Common myeloid progenitor, CD34-positive (primary cell): ENCODE results near the gene BICC1.

ENCODE experiments used
- CTCF ChIA-PET: fragments of 350-600 bp; sonication (Branson Sonifier 250); formaldehyde crosslinking; loops from one replicate; lab custom pipeline; 2021; ENCODE audit warnings: antibody characterized with exemption; lab: Charles Lee
- POLR2A ChIA-PET: fragments of 350-600 bp; sonication (Branson Sonifier 250); formaldehyde crosslinking; loops from one replicate; lab custom pipeline; 2021; ENCODE audit warnings: antibody characterized with exemption; lab: Charles Lee
- DNase-seq, 3 donors: peaks; one replicate each; pipeline versions ENCODE4 v3.0.0 to v3.0.0-alpha.2; 2013
- H3K27ac ChIP-seq, 2 experiments: 1 replicate in 1 of 2; 2 replicates in 1 of 2; pipeline ENCODE4 v1.7.0; 2013; ENCODE audit warnings: inconsistent platforms in 2 of 2, low read length in 2 of 2, mild to moderate bottlenecking in 2 of 2, low read depth in 1 of 2, moderate library complexity in 1 of 2; ENCODE audit not compliant: severe bottlenecking in 2 of 2, insufficient read depth in 1 of 2, poor library complexity in 1 of 2
- H3K27me3 ChIP-seq, 5 experiments: replicated peaks in 2 of 5; 1 replicate in 3 of 5; 2 replicates in 2 of 5; pipeline versions ENCODE4 v1.6.1 to v1.7.0; 2013; ENCODE audit warnings: low read length in 4 of 5, mild to moderate bottlenecking in 2 of 5, moderate library complexity in 2 of 5, inconsistent platforms in 1 of 5; ENCODE audit not compliant: insufficient read depth in 5 of 5, control insufficient read depth in 4 of 5
- H3K36me3 ChIP-seq, 4 experiments: 1 replicate in 2 of 4; 2 replicates in 2 of 4; pipeline versions ENCODE4 v1.6.1 to v1.7.0; 2013; ENCODE audit warnings: low read length in 3 of 4, control low read depth in 1 of 4, mild to moderate bottlenecking in 1 of 4; ENCODE audit not compliant: control insufficient read depth in 4 of 4, insufficient read depth in 4 of 4
- H3K4me1 ChIP-seq, 4 experiments: 1 replicate in 3 of 4; 2 replicates in 1 of 4; pipeline versions ENCODE4 v1.6.1 to v1.7.1; 2013; ENCODE audit warnings: low read length in 3 of 4, mild to moderate bottlenecking in 3 of 4, control low read depth in 1 of 4, inconsistent platforms in 1 of 4, moderate library complexity in 1 of 4; ENCODE audit not compliant: control insufficient read depth in 4 of 4, insufficient read depth in 4 of 4; ENCODE audit errors: control extremely low read depth in 1 of 4
- H3K4me3 ChIP-seq, 7 experiments: 1 replicate in 4 of 7; 2 replicates in 3 of 7; pipeline versions ENCODE4 v1.5.1 to v1.7.0; 2013; ENCODE audit warnings: mild to moderate bottlenecking in 7 of 7, low read length in 6 of 7, moderate library complexity in 6 of 7, inconsistent platforms in 2 of 7, low read depth in 2 of 7, control low read depth in 1 of 7; ENCODE audit not compliant: insufficient read depth in 4 of 7, control insufficient read depth in 1 of 7; ENCODE audit errors: extremely low read depth in 1 of 7
- H3K9me3 ChIP-seq, 5 experiments: 1 replicate in 4 of 5; 2 replicates in 1 of 5; pipeline versions ENCODE4 v1.6.1 to v1.7.1; 2013; ENCODE audit warnings: low read length in 4 of 5, mild to moderate bottlenecking in 2 of 5, inconsistent platforms in 1 of 5, low read depth in 1 of 5, moderate library complexity in 1 of 5; ENCODE audit not compliant: control insufficient read depth in 4 of 5, insufficient read depth in 2 of 5; ENCODE audit errors: control extremely low read depth in 1 of 5
- WGBS: methylation state at CpG from one replicate; pipeline ENCODE4 v1.1.5; 2013; ENCODE audit not compliant: insufficient coverage; 5-methylcytosine and 5-hydroxymethylcytosine counted together

The BICC1 gene

GRCh38 chr10:58565271-58565670, 52.6 kb downstream of the BICC1 start:
- H3K27ac ChIP-seq = no peak overlapping the region
- no peaks in the 10 kb centered on the region for H3K4me1 ChIP-seq
- no peak for DNase-seq
- peaks cover 0 to 19% (median 5%) of the 10 kb centered on the region in 5 experiments for H3K9me3 ChIP-seq
- H3K4me3 ChIP-seq = no peak overlapping the region
- 100% methylated on average over 1 of the region's 2 CpGs for WGBS
- ChIA-PET POLR2A (no interaction called here), CTCF (no interaction called here)
- H3K27me3 ChIP-seq = no peaks in the 10 kb centered on the region
- no peaks in the 10 kb centered on the region for H3K36me3 ChIP-seq

GRCh38 chr10:58567652-58568051, 55.0 kb downstream of the BICC1 start:
- Histone ChIP-seq H3K9me3 (peaks cover 2 to 19% (median 6%) of the 10 kb centered on the region in 5 experiments), H3K27ac (no peak overlapping the region), H3K36me3 (no peaks in the 10 kb centered on the region), H3K27me3 (no peaks in the 10 kb centered on the region), H3K4me3 (no peak overlapping the region), H3K4me1 (no peaks in the 10 kb centered on the region)
- CTCF ChIA-PET = no interaction called here
- POLR2A ChIA-PET = no interaction called here
- 100% methylated on average over 1 of the region's 1 CpG for WGBS
- no peak for DNase-seq

- Histone ChIP-seq H3K9me3 (peaks cover 2 to 11% (median 3%) of the 10 kb centered on the region in 5 experiments), H3K36me3 (no peaks in the 10 kb centered on the region), H3K4me3 (no peak overlapping the region), H3K27ac (no peak overlapping the region), H3K4me1 (no peaks in the 10 kb centered on the region), H3K27me3 (no peaks in the 10 kb centered on the region)
- POLR2A ChIA-PET = no interaction called here
- CTCF ChIA-PET = no interaction called here
- DNase-seq = no peak
- 83% methylated on average over 1 of the region's 2 CpGs for WGBS
Observed at GRCh38 chr10:58568428-58568935, 55.8 kb downstream of the BICC1 start.

GRCh38 chr10:58570307-58570723, 57.6 kb downstream of the BICC1 start:
- no peak for DNase-seq
- H3K4me1 ChIP-seq = no peaks in the 10 kb centered on the region
- H3K36me3 ChIP-seq = no peaks in the 10 kb centered on the region
- H3K9me3 ChIP-seq = peaks cover 2 to 7% (median 3%) of the 10 kb centered on the region in 5 experiments
- no peaks in the 10 kb centered on the region for H3K27me3 ChIP-seq
- CTCF ChIA-PET = no interaction called here
- H3K4me3 ChIP-seq = no peak overlapping the region
- no peak overlapping the region for H3K27ac ChIP-seq
- WGBS = no CpG with 5 or more reads among the region's 1 CpG
- POLR2A ChIA-PET = no interaction called here

- Histone ChIP-seq H3K27ac (no peak overlapping the region), H3K4me3 (no peak overlapping the region), H3K9me3 (peaks cover 2 to 7% (median 3%) of the 10 kb centered on the region in 5 experiments), H3K4me1 (no peaks in the 10 kb centered on the region), H3K36me3 (no peaks in the 10 kb centered on the region), H3K27me3 (no peaks in the 10 kb centered on the region)
- ChIA-PET CTCF (no interaction called here), POLR2A (no interaction called here)
- 100% methylated on average over 1 of the region's 2 CpGs for WGBS
- DNase-seq = no peak
Observed at GRCh38 chr10:58570979-58571378, 58.3 kb downstream of the BICC1 start.

GRCh38 chr10:58573144-58573543, 60.5 kb downstream of the BICC1 start:
- H3K27ac ChIP-seq = no peak overlapping the region
- POLR2A ChIA-PET = no interaction called here
- no peak for DNase-seq
- WGBS = no CpG with 5 or more reads among the region's 1 CpG
- H3K4me3 ChIP-seq = no peak overlapping the region
- H3K36me3 ChIP-seq = no peaks in the 10 kb centered on the region
- CTCF ChIA-PET = interaction anchor here (1.4 kb wide), 1 partner anchor 68 kb away, joined by 3 read pairs; no protein-coding TSS in a partner anchor
- no peaks in the 10 kb centered on the region for H3K27me3 ChIP-seq
- H3K9me3 ChIP-seq = peaks cover 2 to 7% (median 3%) of the 10 kb centered on the region in 5 experiments
- peaks cover 7 to 16% (median 10%) of the 10 kb centered on the region in 4 experiments for H3K4me1 ChIP-seq

- WGBS = no CpG with 5 or more reads among the region's 1 CpG
- DNase-seq = no peak
- ChIA-PET POLR2A (no interaction called here), CTCF (interaction anchor here (1.4 kb wide), 1 partner anchor 67 kb away, joined by 3 read pairs; no protein-coding TSS in a partner anchor)
- Histone ChIP-seq H3K4me1 (peaks cover 7 to 25% (median 11%) of the 10 kb centered on the region in 4 experiments), H3K27ac (no peak overlapping the region), H3K4me3 (no peak overlapping the region), H3K36me3 (no peaks in the 10 kb centered on the region), H3K9me3 (peaks cover 2 to 7% (median 3%) of the 10 kb centered on the region in 5 experiments), H3K27me3 (no peaks in the 10 kb centered on the region)
Observed at GRCh38 chr10:58574058-58574457, 61.4 kb downstream of the BICC1 start.
